ENCODE data around the gene ZBTB18.
A peak's percentile ranks its signal among the peaks of the same experiment; 100 is the strongest.

The ZBTB18 gene

DNA sequence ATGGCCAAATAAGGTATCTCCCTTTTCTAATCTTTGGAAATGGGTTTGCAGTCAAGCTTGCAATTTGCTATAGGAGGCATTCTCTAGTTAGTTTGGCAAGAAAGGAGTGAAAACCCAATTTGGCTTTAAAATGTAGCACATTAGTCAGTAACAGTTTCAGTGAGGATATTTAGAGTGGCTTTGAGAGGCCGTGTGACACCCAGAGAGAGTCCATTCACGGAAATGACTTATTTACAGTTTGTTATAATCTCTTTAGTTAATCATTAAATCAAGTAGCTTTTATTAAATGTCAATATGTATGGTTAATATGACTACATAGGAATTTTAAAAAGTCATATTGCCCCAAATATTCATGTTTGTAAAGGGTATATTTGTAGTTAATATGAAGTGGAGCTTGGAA, 9.6 kb downstream of the ZBTB18 start:
- DNase-seq (ENCODE audit: low read depth in 1 of 2, low spot score in 1 of 2), result no peak

DNA sequence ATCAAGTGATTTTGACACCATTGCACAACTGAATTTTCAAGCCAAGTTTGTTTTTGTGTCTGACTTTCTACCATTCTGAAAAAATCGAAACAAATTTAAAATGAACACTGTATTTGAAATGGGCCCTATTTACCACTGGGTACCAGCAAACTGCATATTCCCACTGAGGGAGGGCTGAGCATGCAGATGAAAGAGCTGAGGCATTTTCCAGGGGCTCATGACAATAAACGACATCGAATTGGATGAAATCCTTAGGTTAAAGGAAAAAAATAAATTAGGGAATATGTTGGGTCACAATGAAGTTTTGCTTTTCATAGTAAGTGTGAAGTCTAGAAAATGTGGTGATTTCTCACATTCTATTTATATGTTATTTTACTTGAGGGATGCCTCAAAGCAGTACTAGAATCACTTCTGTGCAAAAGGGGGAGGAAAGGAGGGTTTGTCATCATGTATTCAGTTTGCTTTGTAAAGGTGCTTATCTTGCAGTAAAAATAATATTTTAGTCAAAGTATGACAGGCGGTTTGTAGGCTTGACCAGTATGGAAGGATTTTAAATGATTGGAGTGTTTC, 11.2 kb downstream of the ZBTB18 start:
- DNase-seq (ENCODE audit: low read depth in 1 of 2, low spot score in 1 of 2), result no peak

GRCh38 chr1:244063498-244063897, 12.4 kb downstream of the ZBTB18 start:
- no peak for DNase-seq (ENCODE audit: low read depth in 1 of 2, low spot score in 1 of 2)

DNA sequence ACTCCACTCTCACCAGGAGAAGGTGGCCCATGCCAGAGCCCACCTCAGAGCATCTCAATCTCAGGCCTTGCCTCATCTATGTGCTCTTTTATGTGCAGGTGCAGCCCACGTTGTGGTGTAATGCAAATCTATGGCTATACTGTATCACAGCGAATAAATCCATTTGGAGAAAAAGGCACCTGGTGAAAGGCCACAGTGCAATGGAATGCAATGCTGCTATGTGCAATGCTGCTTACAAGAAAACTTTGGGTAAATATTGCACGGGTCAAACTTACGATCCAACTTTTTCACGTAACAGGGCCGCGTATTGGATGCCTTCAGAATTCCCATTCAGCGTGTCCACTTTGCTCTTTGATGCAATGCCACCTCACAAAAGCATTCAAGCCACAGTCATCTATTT, 13.5 kb downstream of the ZBTB18 start:
- no peak for DNase-seq (ENCODE audit: low read depth in 1 of 2, low spot score in 1 of 2)

GRCh38 chr1:244065063-244065793, 14.1 kb downstream of the ZBTB18 start:
- DNase-seq (ENCODE audit: low read depth in 1 of 2, low spot score in 1 of 2), result no peak

DNA sequence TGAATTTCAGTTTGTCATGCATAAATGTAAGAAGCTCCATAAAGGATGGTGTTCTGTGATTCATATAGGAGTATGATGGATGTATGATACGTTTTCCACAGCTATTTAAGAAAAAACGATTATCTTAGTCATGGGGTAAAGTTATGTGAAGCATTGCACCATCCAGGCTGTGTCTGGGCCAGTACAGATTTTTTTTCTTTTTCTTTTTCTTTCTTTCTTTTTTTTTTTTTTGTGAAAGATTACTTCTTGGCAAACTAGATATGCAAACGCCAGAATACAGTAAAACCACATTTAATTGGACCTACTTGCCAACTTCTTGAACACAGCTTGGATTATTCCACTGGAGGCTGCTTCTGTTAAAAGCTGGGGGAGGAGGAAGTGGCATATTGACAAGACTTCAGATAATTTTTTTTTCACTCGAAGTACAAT, 14.9 kb downstream of the ZBTB18 start:
- no peak for DNase-seq (ENCODE audit: low read depth in 1 of 2, low spot score in 1 of 2)

GRCh38 chr1:244066954-244067716, 16.1 kb downstream of the ZBTB18 start:
- no peak for DNase-seq (ENCODE audit: low read depth in 1 of 2, low spot score in 1 of 2)

DNA sequence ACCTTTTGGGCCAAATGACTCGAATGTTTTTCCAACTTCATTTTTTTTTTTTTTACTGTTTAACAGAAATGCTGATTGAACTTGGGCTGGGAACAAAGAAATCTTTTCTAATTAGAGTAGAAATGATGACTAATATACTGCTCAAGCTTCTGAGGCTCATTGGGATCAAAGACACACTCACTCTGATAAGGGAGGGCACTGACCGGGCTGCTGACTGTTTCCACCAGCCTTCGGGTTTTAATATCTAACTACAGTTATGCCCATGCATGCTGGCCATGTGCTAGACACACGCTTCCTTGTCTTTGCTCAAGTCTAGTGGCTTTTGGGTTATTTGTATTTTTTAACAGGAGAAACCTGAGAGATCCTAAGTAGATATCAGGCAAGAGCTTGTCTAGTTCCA, 16.8 kb downstream of the ZBTB18 start:
- DNase-seq (ENCODE audit: low read depth in 1 of 2, low spot score in 1 of 2), result no peak

DNA sequence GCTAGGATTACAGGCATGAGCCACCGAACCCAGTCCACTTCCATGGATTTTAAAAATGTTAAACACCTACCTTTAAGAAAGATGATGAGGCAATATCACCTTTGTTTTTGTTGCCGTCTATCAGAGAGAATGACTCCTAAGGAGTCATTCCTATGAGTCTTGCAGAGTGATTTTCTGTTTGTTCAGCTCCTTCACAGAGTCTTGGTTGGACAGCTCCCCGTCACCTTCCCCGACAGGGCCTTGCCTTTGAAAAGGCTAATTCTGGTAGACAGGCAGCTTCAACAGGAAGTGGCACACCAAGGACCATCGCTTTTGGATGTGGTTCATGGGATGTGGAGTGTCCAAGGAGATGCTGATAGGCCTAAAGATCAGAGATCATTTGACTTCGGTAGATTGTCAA, 17.5 kb downstream of the ZBTB18 start:
- DNase-seq (ENCODE audit: low read depth in 1 of 2, low spot score in 1 of 2), result no peak

DNA sequence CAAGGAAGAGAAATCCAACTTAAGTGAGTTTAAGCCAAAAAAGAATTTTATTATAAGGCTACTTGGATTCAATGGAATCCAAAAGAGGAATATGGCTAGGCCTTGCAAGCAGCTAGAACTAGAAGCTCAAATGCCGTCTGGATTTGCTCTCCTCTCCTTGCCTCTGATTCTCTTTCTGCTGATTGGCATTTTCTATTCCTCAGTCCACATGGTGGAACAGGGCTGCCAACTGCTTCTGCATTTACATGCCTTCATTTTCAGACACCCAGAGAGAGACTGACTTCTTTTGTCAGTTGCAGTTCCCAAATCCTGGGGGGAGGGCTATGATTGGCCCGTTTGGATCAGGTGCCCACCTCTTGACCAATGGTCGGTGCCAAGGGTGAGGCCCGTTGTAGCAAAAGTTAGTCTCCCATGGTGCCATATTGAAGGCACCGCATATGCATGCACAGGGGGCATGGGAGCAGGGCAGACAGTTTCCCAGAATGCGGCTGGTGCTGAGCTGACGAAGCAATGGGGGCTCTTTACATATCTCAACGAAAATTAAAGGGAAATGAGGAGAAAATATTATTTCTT, 18.3 kb downstream of the ZBTB18 start:
- no peak for DNase-seq (ENCODE audit: low read depth in 1 of 2, low spot score in 1 of 2)

GRCh38 chr1:244074559-244075171, 23.6 kb downstream of the ZBTB18 start:
- peak; percentile 16 to 32 for DNase-seq (ENCODE audit: low read depth in 1 of 2, low spot score in 1 of 2)

- no peak for DNase-seq (ENCODE audit: low read depth in 1 of 2, low spot score in 1 of 2)
Observed at GRCh38 chr1:244075247-244075722, 24.2 kb downstream of the ZBTB18 start.

GRCh38 chr1:244076740-244077139, 25.7 kb downstream of the ZBTB18 start:
- DNase-seq (ENCODE audit: low read depth in 1 of 2, low spot score in 1 of 2), result no peak

- no peak for DNase-seq (ENCODE audit: low read depth in 1 of 2, low spot score in 1 of 2)
Observed at GRCh38 chr1:244077473-244078220, 26.6 kb downstream of the ZBTB18 start.

DNA sequence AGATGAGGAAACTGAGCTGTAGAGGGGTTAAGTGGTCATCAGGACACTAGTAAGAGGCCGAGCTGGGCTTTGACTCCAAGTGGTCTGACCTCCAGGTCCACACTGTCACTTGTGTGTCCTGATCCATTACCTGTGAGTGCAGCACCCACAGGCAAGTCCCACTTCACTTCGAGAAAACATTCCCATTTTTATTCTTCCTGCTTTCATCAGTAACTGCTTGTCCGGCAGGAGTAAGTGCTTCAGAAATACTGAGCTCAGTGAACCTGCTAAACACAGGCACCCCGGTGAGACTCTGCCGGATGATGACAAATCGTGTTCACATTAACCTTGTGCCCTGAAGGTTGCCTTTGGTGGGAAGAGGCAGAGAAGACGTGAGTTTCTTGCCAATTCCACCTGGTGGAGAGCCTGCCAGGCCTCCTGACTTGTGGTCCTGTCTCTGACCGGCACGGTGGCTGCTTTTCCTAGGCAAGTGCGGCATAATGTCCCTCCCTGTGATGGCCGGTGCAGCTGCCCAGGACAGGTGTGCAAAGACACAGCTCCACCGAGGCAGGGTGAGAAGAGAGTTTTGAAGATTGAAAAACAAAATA, 29.4 kb downstream of the ZBTB18 start:
- DNase-seq (ENCODE audit: low read depth in 1 of 2, low spot score in 1 of 2), result no peak

- no peak for DNase-seq (ENCODE audit: low read depth in 1 of 2, low spot score in 1 of 2)
Observed at GRCh38 chr1:244082969-244083368, 31.9 kb downstream of the ZBTB18 start.

- no peak for DNase-seq (ENCODE audit: low read depth in 1 of 2, low spot score in 1 of 2)
Observed at GRCh38 chr1:244083383-244083943, 32.4 kb downstream of the ZBTB18 start.

DNA sequence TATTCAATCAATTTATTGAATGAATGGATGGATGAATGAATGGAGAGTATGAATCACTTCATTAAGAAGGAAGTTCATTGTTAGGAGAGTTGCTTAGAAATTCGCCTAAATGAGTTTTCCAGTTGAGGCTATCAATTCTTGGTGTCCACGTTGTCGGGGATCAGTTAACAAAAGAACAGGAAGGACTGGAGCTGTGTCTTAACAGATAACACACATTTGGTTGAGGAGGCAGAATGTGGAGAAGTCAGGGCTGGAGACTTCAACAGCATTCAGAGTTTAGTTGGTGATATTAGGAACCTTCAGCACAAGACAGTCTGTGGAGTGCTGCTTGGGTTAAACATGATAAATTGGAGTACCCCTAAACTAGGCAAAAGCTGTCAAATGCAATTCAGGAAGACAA, 33.7 kb downstream of the ZBTB18 start:
- DNase-seq (ENCODE audit: low read depth in 1 of 2, low spot score in 1 of 2), result no peak

GRCh38 chr1:244085891-244086290, 34.8 kb downstream of the ZBTB18 start:
- no peak for DNase-seq (ENCODE audit: low read depth in 1 of 2, low spot score in 1 of 2)

- DNase-seq (ENCODE audit: low read depth in 1 of 2, low spot score in 1 of 2), result no peak
Observed at GRCh38 chr1:244087021-244087560, 36.0 kb downstream of the ZBTB18 start.
